Fibroblast of lung (primary cell): ENCODE results near the gene CDC25A. TPM values are rescaled to one million over a fixed set of nuclear protein-coding genes. Genes with fewer than 3 reads are reported as not detected.

Experiments used
- DNase-seq, 2 donors: peaks; one replicate each; pipeline versions ENCODE4 v3.0.0 to v3.0.0-alpha.2; 2010; ENCODE audit warnings: low read depth in 2 of 2
- H2AFZ ChIP-seq: 2 replicates; pipeline ENCODE4 v1.5.1; 2012; ENCODE audit warnings: low read length, control low read depth, inconsistent platforms
- H3K27ac ChIP-seq: 2 replicates; pipeline ENCODE4 v1.5.1; 2011; ENCODE audit warnings: low read length, control low read depth; ENCODE audit not compliant: insufficient read depth
- H3K27me3 ChIP-seq: 2 replicates; pipeline ENCODE4 v1.5.1; 2011; ENCODE audit warnings: mild to moderate bottlenecking, low read length; ENCODE audit not compliant: control insufficient read depth, insufficient read depth
- H3K36me3 ChIP-seq: 2 replicates; pipeline ENCODE4 v1.5.1; 2011; ENCODE audit warnings: low read length; ENCODE audit not compliant: control insufficient read depth, insufficient read depth
- H3K4me1 ChIP-seq: 2 replicates; pipeline ENCODE4 v1.5.1; 2011; ENCODE audit warnings: low read length; ENCODE audit not compliant: control insufficient read depth, insufficient read depth; ENCODE audit errors: extremely low read depth
- H3K4me2 ChIP-seq: 2 replicates; pipeline ENCODE4 v1.5.1; 2011; ENCODE audit warnings: low read length, control low read depth; ENCODE audit not compliant: insufficient read depth; ENCODE audit errors: extremely low read depth
- H3K4me3 ChIP-seq, 4 experiments: fragments of 200-600 bp in 1 of 4; sonication (generic) in 1 of 4; replicated peaks in 1 of 4; 2 replicates each; pipeline ENCODE4 v1.5.1; 2011 to 2016; ENCODE audit warnings: low read length in 4 of 4, low read depth in 3 of 4, mild to moderate bottlenecking in 3 of 4, control low read depth in 2 of 4, inconsistent platforms in 1 of 4, mixed read lengths in 1 of 4; ENCODE audit not compliant: insufficient read depth in 1 of 4; ENCODE audit errors: control extremely low read depth in 1 of 4
- H3K79me2 ChIP-seq: 2 replicates; pipeline ENCODE4 v1.5.1; 2012; ENCODE audit warnings: mild to moderate bottlenecking, low read length, inconsistent platforms; ENCODE audit not compliant: control insufficient read depth, insufficient read depth
- H3K9ac ChIP-seq: 2 replicates; pipeline ENCODE4 v1.5.1; 2011; ENCODE audit warnings: mild to moderate bottlenecking, low read length, control low read depth; ENCODE audit not compliant: insufficient read depth
- H3K9me3 ChIP-seq: 2 replicates; pipeline ENCODE4 v1.5.1; 2012; ENCODE audit warnings: low read depth, low read length; ENCODE audit not compliant: control insufficient read depth, insufficient read depth
- H4K20me1 ChIP-seq: 2 replicates; pipeline ENCODE4 v1.5.1; 2011; ENCODE audit warnings: low read length; ENCODE audit not compliant: control insufficient read depth, insufficient read depth; ENCODE audit errors: extremely low read depth
- EZH2 ChIP-seq: IDR thresholded peaks from 2 replicates; pipeline ENCODE4 v1.5.1; 2012; ENCODE audit warnings: low read length, control low read depth, mild to moderate bottlenecking; ENCODE audit errors: missing control alignments
- polyA plus RNA-seq, 2 donors: library from polyadenylated mRNA; depleted of rRNA in 1 of 2; stranded (reverse) in 1 of 2; unstranded in 1 of 2; fragments of >200 nt; gene quantifications; 2 replicates each; pipeline ENCODE4 v1.2.1, GENCODE V29; 2011 to 2012; ENCODE audit warnings: missing spikeins in 1 of 2
- total RNA-seq: library from RNA; depleted of rRNA; stranded (reverse); fragments of >200 nt; gene quantifications from 2 replicates; pipeline ENCODE4 v1.2.1, GENCODE V29; 2014
- TF ChIP-seq, protein P1 (sequence below), 2 donors: IDR thresholded peaks in 1 of 2; conservative IDR thresholded peaks in 1 of 2; 1 replicate in 1 of 2; 2 replicates in 1 of 2; pipeline ENCODE4 v1.5.1; 2011 to 2012; ENCODE audit warnings: low read length in 2 of 2, control low read depth in 1 of 2, inconsistent platforms in 1 of 2, low read depth in 1 of 2, mild to moderate bottlenecking in 1 of 2

CDC25A gene
- total and polyA plus RNA-seq, 2 donors (not counting 1 experiment from before 2014, with no cell fraction given): 1.3 to 3.1 TPM

DNA sequence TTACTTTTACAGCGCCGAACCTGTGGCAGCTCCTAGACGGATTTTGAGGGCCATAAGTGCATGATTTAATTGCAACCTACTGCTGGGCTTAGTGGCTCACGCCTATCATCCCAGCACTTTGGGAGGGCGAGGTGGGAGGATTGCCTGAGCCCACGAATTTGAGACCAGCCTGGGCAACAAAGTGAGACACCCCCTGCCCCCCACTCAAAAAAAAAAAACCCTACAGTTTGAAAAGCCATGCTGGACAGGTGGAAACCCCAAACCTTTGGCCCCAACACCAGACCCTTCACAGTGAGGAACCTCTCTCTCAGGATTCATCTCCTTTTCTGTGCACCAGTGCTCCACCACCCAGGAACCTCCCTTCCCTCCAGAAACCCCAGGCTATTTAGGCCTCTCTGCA, 1.1 kb upstream of the CDC25A start:
- DNase-seq: no peak
- Histone ChIP-seq H3K4me1 (peaks cover 4% of the 10 kb centered on the region), H3K36me3 (no peaks in the 10 kb centered on the region), H3K79me2 (peaks cover 22% of the 10 kb centered on the region), H3K9ac (no peak overlapping the region), H3K4me3 (no peak overlapping the region), H3K4me2 (no peak overlapping the region), H4K20me1 (no peaks in the 10 kb centered on the region), H3K27ac (no peak overlapping the region), H2AFZ (no peak overlapping the region), H3K9me3 (no peaks in the 10 kb centered on the region), H3K27me3 (no peaks in the 10 kb centered on the region)
- TF ChIP-seq, protein P1, sequence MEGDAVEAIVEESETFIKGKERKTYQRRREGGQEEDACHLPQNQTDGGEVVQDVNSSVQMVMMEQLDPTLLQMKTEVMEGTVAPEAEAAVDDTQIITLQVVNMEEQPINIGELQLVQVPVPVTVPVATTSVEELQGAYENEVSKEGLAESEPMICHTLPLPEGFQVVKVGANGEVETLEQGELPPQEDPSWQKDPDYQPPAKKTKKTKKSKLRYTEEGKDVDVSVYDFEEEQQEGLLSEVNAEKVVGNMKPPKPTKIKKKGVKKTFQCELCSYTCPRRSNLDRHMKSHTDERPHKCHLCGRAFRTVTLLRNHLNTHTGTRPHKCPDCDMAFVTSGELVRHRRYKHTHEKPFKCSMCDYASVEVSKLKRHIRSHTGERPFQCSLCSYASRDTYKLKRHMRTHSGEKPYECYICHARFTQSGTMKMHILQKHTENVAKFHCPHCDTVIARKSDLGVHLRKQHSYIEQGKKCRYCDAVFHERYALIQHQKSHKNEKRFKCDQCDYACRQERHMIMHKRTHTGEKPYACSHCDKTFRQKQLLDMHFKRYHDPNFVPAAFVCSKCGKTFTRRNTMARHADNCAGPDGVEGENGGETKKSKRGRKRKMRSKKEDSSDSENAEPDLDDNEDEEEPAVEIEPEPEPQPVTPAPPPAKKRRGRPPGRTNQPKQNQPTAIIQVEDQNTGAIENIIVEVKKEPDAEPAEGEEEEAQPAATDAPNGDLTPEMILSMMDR (conservative IDR thresholded peaks at IDR 0.05 in 1 of 2, IDR thresholded peaks at IDR 0.05 in 1 of 2; ENCODE audit: low read depth in 1 of 2, low read length in 2 of 2): no peak
- no peak for TF ChIP-seq EZH2

DNA sequence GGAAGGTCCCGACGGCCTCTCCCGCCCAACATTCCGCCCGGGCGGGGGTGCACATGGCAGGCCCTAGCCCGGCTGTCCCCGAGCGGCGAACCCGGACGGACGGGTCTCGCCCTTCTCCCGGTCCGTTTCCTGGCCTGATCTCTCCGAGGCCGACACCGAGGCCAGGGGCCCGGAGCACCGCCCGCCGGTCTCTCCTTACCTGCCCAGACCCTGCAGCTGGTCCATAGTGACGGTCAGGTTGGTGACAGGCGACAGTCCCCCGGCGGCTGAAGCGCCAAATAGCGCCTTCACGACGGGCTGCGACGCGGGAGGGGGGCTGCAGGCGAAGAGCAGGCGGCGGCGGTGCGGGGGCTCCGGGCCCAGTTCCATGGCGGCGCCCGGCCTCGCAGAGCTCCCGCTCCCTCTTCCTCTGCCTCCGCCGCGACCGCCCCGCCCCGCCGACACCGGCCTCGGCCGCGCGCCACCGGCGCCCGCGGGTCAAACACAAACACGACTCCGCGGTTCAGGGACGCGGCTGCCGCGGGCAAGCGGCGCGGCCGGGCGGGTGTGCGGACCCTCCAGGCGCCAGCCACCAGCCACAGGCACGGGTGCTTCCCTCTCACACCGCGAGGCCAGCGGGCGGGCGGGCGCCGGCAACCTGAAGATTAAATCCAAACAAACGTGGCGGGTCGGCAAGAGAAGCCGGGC, 495 bp downstream of the CDC25A start:
- Histone ChIP-seq H3K4me1 (peaks cover 4% of the 10 kb centered on the region), H3K9me3 (no peaks in the 10 kb centered on the region), H3K27me3 (no peaks in the 10 kb centered on the region), H3K4me3 (peak overlapping the region; percentile 72 to 89 (median 83)), H3K4me2 (peak overlapping the region; percentile 93), H3K79me2 (peaks cover 22% of the 10 kb centered on the region), H2AFZ (peak overlapping the region; percentile 95), H4K20me1 (no peaks in the 10 kb centered on the region), H3K36me3 (no peaks in the 10 kb centered on the region), H3K9ac (peak overlapping the region; percentile 82), H3K27ac (peak overlapping the region; percentile 64)
- DNase-seq: peak; percentile 8 to 82
- TF ChIP-seq, protein P1 (conservative IDR thresholded peaks at IDR 0.05 in 1 of 2, IDR thresholded peaks at IDR 0.05 in 1 of 2; ENCODE audit: low read depth in 1 of 2, low read length in 2 of 2): no peak
- TF ChIP-seq EZH2: no peak

DNA sequence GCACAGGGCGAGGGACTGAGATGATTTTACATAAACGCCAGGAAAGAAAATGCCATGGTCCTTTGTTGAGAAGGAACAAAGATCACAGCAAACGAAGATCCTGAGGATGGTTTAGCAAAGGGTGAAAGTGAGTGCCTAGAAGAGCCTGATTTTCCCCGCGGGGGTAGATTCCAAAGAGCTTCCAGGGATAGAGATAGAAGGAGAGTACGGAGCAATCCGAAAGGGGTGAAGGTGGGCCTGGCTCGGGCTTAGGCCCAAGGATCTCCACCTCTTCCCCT, 977 bp downstream of the CDC25A start:
- H2AFZ ChIP-seq: peak overlapping the region; percentile 72
- H3K4me2 ChIP-seq: peak overlapping the region; percentile 93
- no peak for DNase-seq
- peak overlapping the region; percentile 72 to 89 (median 83) for H3K4me3 ChIP-seq
- peak overlapping the region; percentile 64 for H3K27ac ChIP-seq
- no peaks in the 10 kb centered on the region for H3K36me3 ChIP-seq
- peak overlapping the region; percentile 82 for H3K9ac ChIP-seq
- H4K20me1 ChIP-seq: no peaks in the 10 kb centered on the region
- H3K9me3 ChIP-seq: no peaks in the 10 kb centered on the region
- H3K27me3 ChIP-seq: no peaks in the 10 kb centered on the region
- peaks cover 22% of the 10 kb centered on the region for H3K79me2 ChIP-seq
- H3K4me1 ChIP-seq: peaks cover 4% of the 10 kb centered on the region
- TF ChIP-seq, protein P1 (conservative IDR thresholded peaks at IDR 0.05 in 1 of 2, IDR thresholded peaks at IDR 0.05 in 1 of 2; ENCODE audit: low read depth in 1 of 2, low read length in 2 of 2): no peak
- TF ChIP-seq EZH2: no peak
